Vagina (tissue), 2 donors: ENCODE results near the gene PRC1. TPM values are rescaled to one million over a fixed set of nuclear protein-coding genes. Genes with fewer than 3 reads are reported as not detected.

ENCODE experiments used
- DNase-seq, 2 donors: peaks; one replicate each; pipeline ENCODE4 v3.0.0-alpha.2; 2017; ENCODE audit errors: extremely low spot score in 2 of 2
- H3K27ac ChIP-seq: fragments of 200-600 bp; sonication (generic); one replicate; pipeline ENCODE4 v1.5.1; 2019
- H3K27me3 ChIP-seq: fragments of 200-600 bp; sonication (generic); one replicate; pipeline ENCODE4 v1.5.1; 2019
- H3K36me3 ChIP-seq, 2 donors: fragments of 200-600 bp; sonication (generic); one replicate each; pipeline ENCODE4 v1.5.1; 2017 to 2019
- H3K4me1 ChIP-seq: fragments of 200-600 bp; sonication (generic); one replicate; pipeline ENCODE4 v1.5.1; 2019
- H3K4me3 ChIP-seq, 2 donors: fragments of 200-600 bp; sonication (generic); 1 replicate in 1 of 2; 2 replicates in 1 of 2; pipeline ENCODE4 v1.5.1; 2016 to 2019
- H3K9me3 ChIP-seq: fragments of 200-600 bp; sonication (generic); one replicate; pipeline ENCODE4 v1.5.1; 2019
- POLR2A ChIP-seq, 2 donors: fragments of 450-650 bp; IDR thresholded peaks; one replicate each; pipeline ENCODE4 v1.6.1; 2017; ENCODE audit warnings: antibody characterized with exemption in 2 of 2, mild to moderate bottlenecking in 2 of 2, moderate library complexity in 2 of 2
- POLR2AphosphoS5 ChIP-seq, 2 donors: sonication (generic); formaldehyde crosslinking; IDR thresholded peaks; one replicate each; pipeline ENCODE4 v1.9.0; 2017; ENCODE audit warnings: antibody characterized with exemption in 2 of 2, mild to moderate bottlenecking in 2 of 2, low read depth in 1 of 2; ENCODE audit not compliant: insufficient read depth in 1 of 2
- intact Hi-C: fragments of 100-400 bp; cut with DNase I; formaldehyde crosslinking; loops from one replicate; pipeline ENCODE4 v1.15.1; 2023
- total RNA-seq: library from RNA; depleted of rRNA; stranded (reverse); fragments of >200 nt; gene quantifications from one replicate; pipeline ENCODE4 v1.2.3, GENCODE V29; 2016
- TF ChIP-seq, protein P1 (sequence below), 3 experiments: fragments of 450-650 bp in 2 of 3; fragments of 200-600 bp in 1 of 3; sonication (generic) in 1 of 3; IDR thresholded peaks; one replicate each; pipeline ENCODE4 v1.5.1; 2017 to 2019; ENCODE audit warnings: antibody characterized with exemption in 3 of 3, mild to moderate bottlenecking in 2 of 3, moderate library complexity in 2 of 3

PRC1 gene
- total RNA-seq, 1 donor from 2014 or later, result 29.7 TPM

DNA sequence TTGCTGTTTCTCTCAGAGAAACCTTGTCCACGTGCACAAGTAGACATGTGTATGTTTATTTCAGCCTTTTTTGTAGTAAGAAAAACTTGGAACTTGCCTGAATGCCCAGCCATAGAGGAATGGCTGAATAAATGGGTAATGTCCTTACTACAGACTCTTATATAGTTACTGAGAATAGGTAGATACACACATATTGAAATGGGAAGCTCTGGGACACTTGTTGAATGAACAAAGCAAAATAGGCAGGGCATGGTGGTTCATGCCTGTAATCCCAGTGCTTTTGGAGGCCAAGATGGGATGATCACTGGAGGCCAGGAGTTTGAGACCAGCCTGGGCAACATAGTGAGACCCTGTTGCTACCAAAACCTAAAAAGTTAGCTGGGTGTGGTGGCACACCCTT lies 57.5 kb downstream of the PRC1 start:
- DNase-seq, result no peak
- H3K4me1 ChIP-seq, result peaks cover 38% of the 10 kb centered on the region
- intact Hi-C loops, result no loop called here
- no peak overlapping the region for H3K27ac ChIP-seq
- H3K27me3 ChIP-seq, result no peaks in the 10 kb centered on the region
- H3K36me3 ChIP-seq, result peaks cover 0 to 32% of the 10 kb centered on the region in 2 donors
- no peak overlapping the region for H3K4me3 ChIP-seq
- no peaks in the 10 kb centered on the region for H3K9me3 ChIP-seq
- TF ChIP-seq, protein P1, sequence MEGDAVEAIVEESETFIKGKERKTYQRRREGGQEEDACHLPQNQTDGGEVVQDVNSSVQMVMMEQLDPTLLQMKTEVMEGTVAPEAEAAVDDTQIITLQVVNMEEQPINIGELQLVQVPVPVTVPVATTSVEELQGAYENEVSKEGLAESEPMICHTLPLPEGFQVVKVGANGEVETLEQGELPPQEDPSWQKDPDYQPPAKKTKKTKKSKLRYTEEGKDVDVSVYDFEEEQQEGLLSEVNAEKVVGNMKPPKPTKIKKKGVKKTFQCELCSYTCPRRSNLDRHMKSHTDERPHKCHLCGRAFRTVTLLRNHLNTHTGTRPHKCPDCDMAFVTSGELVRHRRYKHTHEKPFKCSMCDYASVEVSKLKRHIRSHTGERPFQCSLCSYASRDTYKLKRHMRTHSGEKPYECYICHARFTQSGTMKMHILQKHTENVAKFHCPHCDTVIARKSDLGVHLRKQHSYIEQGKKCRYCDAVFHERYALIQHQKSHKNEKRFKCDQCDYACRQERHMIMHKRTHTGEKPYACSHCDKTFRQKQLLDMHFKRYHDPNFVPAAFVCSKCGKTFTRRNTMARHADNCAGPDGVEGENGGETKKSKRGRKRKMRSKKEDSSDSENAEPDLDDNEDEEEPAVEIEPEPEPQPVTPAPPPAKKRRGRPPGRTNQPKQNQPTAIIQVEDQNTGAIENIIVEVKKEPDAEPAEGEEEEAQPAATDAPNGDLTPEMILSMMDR (IDR thresholded peaks at IDR 0.05), result no peak
- TF ChIP-seq POLR2A (IDR thresholded peaks at IDR 0.05), result no peak
- no peak for TF ChIP-seq POLR2AphosphoS5 (IDR thresholded peaks at IDR 0.05; ENCODE audit: insufficient read depth in 1 of 2, low read depth in 1 of 2)

DNA sequence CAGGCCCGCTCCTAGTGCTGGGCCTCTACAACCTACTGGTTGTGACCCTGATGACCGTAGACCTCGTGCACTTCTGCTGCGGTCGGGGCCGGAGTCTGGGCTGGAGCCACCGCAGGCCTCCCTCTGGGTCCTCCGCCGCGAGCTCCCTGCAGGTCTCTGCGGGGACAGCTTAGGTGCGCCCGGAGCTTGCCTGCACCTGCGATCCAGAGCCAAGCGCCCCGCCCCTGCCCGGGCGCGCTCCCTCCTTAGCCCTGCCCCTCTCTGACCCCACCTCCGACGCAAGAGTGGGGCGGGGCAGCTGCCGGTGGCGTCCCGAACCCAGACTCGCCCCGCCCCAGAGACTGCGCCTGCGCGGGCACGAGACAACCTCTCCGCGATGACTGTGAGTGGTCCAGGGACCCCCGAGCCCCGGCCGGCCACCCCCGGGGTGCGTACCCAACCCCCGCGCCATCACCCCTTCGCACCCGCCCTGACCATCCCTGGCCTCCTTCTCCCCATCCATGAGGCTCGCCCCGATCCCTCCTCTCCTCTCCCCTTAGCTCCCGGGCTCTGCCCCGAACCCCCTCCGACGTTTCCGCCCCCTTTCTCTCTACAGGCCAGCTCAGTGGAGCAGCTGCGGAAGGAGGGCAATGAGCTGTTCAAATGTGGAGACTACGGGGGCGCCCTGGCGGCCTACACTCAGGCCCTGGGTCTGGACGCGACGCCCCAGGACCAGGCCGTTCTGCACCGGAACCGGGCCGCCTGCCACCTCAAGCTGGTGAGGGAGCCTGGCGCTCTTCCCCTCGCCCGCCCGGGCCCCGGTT lies 59.2 kb downstream of the PRC1 start, which contains the start of gene UNC45A:
Gene UNC45A (plus strand): TSS at position 337 of the 803 bp plus-strand sequence. CDS start 40 bp downstream, at position 377.
- Histone ChIP-seq H3K4me1 (peaks cover 55% of the 10 kb centered on the region), H3K9me3 (no peaks in the 10 kb centered on the region), H3K4me3 (peak within 1 kb of the TSS; percentile 62 to 84), H3K36me3 (peaks cover 0 to 17% of the 10 kb centered on the region in 2 donors), H3K27ac (peak within 1 kb of the TSS; percentile 91), H3K27me3 (no peaks in the 10 kb centered on the region)
- DNase-seq, result no peak
- intact Hi-C loops, result no loop called here
- TF ChIP-seq POLR2A (IDR thresholded peaks at IDR 0.05) (peak in 1 of 2 donors; percentile 29), POLR2AphosphoS5 (IDR thresholded peaks at IDR 0.05; ENCODE audit: insufficient read depth in 1 of 2, low read depth in 1 of 2) (peak; percentile 71 to 90)
- TF ChIP-seq, protein P1 (IDR thresholded peaks at IDR 0.05), result peak in 1 of 3 experiments; percentile 15

DNA sequence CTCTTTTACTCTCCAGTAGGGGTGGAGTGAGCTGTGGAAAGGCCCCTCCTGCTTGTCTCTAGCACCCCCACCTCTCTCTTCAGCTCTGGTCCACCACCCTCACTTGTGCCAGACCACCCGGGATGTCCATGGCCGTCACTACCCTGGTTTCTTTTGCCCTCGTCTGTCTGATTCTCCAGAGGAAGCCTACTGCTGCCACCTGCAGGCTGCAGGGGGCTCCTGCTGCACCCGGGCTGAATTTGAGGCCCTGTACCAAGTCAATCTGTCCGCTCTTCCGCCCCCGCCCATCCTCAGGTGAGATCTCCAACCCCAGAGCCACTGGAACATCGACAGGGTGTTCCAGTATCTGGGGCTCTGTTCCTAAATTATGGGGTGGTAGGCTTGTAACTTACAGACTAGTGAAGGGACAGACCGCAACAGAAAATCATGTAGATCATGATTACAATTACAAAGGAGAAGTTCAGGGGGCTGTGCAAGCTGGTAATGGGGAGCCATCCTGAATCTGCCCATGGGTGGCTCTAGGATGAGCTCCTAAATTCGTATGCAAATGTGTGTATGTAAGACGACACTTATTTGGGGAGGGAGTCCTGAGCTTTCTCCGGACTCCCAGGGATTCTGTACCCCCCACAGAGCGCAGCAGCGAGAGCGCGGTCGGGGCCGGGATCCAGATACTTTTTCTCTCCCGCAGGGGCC lies 59.9 kb downstream of the PRC1 start:
- Histone ChIP-seq H3K4me1 (peaks cover 55% of the 10 kb centered on the region), H3K27me3 (no peaks in the 10 kb centered on the region), H3K36me3 (peaks cover 0 to 10% of the 10 kb centered on the region in 2 donors), H3K4me3 (peak overlapping the region; percentile 62 to 84), H3K9me3 (no peaks in the 10 kb centered on the region), H3K27ac (peak overlapping the region; percentile 91)
- intact Hi-C loops, result no loop called here
- TF ChIP-seq, protein P1 (IDR thresholded peaks at IDR 0.05), result peak; percentile 34 to 75 (median 62)
- no peak for TF ChIP-seq POLR2AphosphoS5 (IDR thresholded peaks at IDR 0.05; ENCODE audit: insufficient read depth in 1 of 2, low read depth in 1 of 2)
- DNase-seq, result no peak

DNA sequence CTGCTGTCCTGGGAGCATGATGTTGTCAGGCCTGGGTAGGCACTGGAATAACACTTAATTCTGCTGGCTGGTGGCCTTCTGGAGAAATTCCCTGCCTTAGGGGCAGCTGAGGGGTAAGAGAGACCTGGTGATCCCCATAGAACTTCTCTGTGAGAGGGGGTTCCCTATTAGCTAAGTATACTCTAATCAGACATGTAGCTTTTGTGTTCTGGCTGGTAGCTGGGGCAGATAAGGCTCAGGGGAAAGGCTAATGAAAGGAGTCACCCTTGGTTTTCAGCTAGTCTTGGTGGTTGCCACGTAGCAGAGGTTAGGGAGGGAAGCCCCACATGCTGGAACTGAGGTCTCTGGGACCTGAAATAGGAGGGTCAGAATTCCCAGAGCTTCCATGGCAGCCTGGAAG lies 61.0 kb downstream of the PRC1 start:
- no peak overlapping the region for H3K27ac ChIP-seq
- peaks cover 55% of the 10 kb centered on the region for H3K4me1 ChIP-seq
- intact Hi-C loops, result no loop called here
- no peaks in the 10 kb centered on the region for H3K36me3 ChIP-seq
- H3K4me3 ChIP-seq, result no peak overlapping the region
- no peaks in the 10 kb centered on the region for H3K27me3 ChIP-seq
- no peak for DNase-seq
- H3K9me3 ChIP-seq, result no peaks in the 10 kb centered on the region
- no peak for TF ChIP-seq POLR2AphosphoS5 (IDR thresholded peaks at IDR 0.05; ENCODE audit: insufficient read depth in 1 of 2, low read depth in 1 of 2)
- TF ChIP-seq, protein P1 (IDR thresholded peaks at IDR 0.05), result no peak
- TF ChIP-seq POLR2A (IDR thresholded peaks at IDR 0.05), result no peak
